SIG-M5 (cell line): ENCODE results near the gene CCNY.

ENCODE experiments used
- DNase-seq: peaks from one replicate; lab custom pipeline; 2025; lab: John Stamatoyannopoulos, UW

The CCNY gene

DNA sequence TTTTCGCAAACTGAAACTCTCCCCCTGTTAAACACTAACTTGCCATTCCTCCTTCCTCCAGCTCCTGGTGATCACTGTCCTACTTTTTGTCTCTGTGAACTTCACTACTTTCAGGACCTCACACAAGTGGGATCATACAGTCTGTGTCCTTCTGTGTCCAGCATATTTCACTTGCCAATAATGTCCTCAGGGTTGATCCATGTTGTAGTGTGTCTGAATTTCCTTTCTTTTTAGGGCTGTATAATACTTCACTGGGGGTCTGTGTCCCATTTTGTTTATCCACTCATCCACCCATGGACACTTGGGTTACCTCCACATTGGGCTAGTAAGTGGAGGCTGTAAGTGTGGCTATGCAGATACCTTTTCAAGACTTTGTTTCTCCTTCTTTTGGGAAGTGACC lies 226.1 kb downstream of the CCNY start:
- no peak for DNase-seq

DNA sequence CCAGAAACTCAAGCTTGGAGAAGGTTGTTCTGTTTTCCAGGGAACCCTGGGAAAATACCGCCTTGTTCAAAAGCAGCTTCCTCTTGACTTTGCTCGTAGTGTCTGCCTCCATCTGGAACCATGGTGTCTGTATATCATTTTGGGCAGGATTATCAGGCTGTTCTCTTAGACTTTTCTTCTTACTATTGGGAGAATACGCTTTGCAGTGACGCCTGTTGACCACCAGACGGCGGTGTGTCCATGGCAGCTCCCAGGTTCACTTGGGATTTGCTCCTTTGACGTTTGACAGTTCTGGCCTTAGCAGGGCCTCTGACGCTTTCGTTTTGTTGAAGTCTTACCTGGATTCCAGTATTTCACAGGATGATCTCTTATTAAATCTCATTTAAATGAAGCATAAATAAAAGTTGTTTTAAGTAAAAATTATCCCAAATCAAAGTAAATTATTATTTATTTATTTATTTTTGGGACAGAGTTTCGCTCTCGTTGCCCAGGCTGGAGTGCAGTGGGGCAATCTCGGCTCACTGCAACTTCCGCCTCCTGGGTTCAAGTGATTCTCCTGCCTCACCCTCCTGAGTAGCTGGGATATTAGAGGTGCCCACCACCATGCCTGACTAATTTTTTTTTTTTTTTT lies 227.1 kb downstream of the CCNY start:
- peak; percentile 7 for DNase-seq

DNA sequence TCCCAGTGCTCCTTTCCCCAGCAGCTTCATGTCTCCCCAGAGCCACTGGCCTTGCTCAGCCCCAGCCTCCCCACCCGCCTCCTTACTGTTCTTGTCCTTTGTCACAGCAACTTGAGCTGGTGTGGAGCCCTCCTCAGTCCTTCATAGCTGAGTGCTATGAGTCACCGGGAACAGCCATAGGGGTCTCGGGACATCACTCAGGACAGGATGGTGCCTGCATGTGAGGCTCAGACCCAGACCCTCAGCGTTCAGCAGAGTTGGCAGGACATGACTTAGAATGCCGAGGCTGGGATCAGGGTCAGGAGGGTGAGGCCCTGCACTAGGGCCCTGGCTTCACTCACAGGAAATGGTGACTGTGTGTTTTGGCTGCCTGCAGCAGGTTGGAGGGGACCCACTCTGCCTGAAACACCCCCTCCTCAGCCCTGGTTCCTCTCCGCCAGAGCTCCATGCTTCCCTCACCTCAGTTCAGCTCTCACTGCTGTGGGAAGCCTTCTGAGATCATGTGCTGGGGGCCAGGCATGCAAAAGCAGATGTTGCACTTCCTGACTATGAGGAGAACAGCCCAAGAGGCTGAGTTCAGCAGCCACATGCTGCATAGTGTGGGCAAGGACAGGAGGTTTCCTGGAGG lies 228.1 kb downstream of the CCNY start:
- no peak for DNase-seq

DNA sequence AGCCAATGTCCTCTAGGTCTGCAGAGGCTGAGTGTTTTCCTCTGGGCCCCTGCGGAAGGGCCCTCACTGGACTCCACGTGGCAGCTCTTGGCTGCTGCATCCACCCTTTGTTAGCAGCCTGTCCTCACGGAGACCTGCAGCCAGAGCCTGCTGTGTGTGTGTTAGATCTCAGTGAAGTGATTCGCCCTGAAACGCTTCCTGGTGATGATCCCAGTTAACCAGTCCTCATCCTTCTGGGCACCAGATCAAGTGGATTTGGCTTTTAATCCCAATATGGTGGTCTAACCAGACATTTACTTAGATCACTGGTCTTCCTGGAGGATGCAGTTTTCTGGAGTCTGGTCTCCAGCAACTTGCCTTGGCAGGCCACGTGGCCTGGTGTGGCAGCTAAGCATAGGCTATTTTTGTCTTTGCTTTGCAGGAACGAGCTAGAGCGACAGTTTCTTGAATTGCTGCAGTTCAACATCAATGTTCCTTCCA lies 229.3 kb downstream of the CCNY start:
- no peak for DNase-seq

DNA sequence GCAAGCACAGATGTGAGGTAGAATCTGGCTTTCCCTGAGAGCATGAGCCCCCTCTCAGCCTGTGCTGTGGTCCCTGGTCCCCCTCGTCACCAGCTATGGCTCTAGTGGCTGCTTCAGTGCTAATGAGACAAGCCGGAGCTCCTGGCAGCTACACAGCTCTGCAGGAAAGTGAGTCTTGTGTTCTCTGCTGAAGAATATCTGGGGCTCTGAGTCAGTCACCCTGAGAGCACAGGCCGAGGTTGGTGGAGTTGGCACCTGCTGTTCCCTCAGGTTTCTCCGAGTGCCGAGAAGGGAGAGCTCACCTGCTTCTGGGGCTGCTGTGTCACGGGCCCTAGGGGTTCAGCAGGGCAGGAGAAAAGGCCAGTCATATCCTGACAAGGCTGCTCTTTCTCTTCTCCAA lies 231.6 kb downstream of the CCNY start:
- DNase-seq: no peak

DNA sequence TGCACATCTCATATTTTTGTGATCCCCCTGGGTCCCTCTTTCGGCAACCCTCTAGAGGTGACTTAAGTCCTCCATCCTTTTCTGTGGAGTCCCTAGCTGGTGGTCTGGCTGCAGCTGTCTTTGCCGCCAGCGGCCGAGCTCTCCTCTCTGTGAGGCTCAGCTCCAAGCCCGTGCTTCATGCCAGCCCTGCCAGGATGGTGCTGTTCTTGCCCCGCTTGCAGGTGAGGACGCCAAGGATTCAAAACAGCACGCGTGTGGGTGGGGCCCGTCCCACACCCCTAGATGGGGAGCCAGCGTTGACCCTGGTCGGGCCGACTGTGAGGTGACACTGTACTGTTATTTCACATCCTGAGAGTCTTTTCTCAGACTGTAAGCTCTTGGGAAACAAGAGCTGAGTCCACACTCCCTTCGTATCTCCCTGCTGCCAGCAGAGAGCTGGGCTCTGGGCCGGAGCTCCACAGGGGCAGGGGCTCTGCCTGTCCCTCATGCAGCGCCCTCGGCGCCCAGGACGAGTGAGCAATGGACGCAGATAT lies 232.2 kb downstream of the CCNY start:
- no peak for DNase-seq

DNA sequence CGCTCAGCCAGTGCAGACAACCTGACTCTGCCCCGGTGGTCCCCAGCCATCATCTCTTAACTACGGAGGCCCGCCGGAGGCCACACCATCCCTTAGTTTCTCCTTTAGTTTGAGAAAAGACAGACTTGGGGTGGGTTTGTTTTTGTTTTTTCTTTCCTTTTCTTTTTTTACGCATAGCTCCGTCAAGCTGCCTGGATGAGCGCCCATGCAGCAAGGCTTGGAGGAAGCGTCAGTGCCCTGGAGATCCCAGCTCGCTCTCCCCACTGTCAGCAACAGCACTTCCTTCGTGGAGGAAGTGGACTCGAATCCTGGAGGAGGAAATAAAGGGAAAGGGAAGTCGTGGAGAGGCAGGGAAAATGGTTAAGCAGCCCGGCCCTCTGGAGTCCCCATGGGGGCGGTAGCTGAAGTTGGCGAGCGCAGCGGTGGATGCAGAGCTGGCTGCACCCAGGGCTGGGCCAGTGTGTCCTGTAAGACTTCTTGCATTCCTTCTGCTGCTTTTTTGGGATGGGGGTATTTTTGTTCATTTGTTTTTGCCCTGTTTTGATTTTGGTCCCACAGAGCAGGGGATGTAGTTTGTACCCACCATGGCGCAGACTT lies 232.9 kb downstream of the CCNY start:
- no peak for DNase-seq

DNA sequence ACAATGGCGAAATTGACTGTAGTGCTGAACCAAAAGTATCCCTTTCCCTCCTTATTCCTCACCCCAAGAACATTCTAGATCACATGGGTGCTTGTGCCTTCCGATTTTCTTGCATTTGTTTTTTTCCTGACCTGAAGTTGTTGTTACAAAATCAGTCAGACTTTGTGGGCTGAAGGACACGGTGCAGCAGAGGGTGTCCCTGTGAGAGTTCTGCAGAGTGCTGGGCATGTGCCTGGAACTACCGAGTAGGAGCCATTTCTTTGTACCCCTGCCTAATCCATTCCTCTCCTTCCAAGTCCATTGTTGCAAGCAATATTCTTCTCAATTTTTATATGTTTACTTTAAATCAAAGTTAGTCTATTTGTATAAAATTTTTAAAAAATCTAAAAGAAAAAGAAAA lies 233.5 kb downstream of the CCNY start:
- DNase-seq: no peak

DNA sequence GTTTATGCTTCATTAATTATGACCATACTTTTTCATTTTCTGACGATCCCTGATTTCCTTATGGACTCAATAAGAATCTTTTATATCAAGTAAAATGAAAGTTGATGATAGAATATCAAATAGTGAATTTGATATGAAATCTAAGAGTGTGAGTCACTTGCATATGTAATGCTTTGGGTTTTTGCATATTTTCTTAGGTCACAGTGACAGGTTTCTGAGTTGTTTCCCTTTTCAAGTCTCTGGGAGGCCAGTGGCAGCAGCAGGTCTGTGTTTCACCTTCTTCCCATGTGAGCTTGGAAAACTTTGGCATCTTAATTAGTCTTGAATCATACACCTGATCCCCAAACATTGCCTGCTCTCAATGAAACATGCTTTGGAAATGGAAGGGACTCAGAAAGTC lies 234.1 kb downstream of the CCNY start:
- DNase-seq: no peak

DNA sequence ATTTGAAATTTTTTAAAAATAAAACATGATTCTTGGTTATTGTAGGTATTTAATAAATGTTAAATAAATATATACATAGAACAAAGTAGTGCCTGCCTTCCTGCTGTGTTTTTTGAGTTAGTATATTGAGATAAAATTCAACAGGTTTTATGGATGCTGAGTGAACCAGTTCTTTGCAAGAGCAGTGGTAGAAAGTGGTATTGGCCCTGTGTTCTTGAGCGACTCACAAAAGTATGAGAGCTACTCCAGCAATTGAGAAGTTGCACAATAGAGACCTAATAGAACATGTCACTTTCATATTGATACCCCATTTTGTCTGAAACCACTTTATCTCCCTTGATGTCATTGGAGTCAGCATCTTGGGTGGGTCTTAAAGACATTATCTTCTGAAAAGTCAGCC lies 236.3 kb downstream of the CCNY start:
- DNase-seq: no peak

DNA sequence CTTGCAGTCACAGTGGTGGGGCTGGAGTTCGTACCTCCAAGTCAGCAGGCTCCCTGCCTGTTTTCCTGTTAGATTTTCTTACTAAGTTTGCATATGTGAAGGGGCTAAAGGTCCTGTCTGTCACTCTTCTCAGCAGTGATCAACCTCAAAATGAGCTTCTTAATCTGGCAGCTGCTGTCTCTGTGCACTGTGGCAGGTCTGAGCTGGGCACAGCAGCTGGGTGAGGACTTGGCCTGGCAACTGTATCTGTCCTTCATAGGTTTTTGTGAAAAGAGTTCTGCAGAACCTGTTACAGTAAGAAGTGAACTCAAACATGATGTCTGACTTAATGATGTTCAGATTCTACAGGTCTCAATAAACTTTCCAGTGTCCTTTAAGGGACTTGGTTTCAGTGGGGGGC lies 237.5 kb downstream of the CCNY start:
- DNase-seq: no peak

DNA sequence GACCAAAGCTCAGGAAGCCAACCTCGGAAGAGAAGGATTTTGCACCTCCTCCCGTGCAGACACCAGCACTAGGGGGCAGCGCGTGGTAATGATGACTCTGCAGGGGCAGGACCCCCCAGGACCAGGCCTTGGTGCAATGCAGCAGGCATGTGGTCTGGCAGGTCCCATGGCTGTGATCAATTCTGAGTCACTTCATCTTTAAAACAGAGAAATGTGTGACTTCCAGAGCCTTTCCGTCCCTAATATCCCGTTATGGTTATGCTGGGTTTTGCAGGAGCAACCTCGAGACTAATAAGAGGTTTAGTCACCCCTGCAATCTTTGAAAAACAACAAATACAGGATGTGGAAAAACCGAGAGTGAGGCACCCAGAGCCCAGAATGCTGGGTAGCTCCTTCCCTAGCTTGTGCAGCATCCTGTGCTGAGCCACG lies 238.6 kb downstream of the CCNY start:
- DNase-seq: no peak

DNA sequence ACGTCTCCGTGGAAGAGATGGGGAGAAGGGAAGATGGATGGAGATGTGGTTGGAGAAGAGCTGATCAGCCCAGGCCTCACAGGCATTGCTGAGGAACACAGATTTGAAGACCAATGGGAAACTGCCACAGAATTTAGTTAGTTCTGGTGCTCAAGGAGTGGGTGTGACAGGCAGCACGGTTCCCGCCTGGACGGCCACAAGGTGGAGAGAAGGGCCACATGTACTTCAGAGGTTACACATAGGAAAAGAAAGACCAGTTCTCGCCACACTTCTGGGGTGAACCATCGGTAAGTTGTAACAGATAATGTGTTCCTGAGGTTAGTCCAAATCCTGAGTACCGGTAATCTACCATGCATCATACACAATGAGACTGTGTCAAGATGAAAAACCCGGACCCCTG lies 239.3 kb downstream of the CCNY start:
- DNase-seq: no peak

DNA sequence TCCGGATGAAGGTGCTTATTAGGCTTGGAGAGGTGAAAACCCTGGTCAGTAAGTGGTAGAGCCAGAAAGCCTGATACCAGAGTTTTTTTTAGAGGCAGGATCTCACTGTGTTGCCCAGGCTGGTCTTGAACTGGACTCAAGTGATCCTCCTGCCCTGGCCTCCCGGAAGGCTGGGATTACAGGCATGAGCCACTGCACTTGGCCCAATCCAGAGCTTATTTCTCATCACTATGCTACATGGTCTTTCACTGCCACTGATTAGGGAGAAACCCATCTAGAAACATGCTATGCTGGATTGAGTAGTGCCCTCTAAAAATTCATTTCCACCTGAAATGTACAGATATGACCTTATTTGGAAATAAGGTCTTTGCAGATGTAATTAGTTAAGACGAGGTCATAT lies 240.4 kb downstream of the CCNY start:
- DNase-seq: no peak

DNA sequence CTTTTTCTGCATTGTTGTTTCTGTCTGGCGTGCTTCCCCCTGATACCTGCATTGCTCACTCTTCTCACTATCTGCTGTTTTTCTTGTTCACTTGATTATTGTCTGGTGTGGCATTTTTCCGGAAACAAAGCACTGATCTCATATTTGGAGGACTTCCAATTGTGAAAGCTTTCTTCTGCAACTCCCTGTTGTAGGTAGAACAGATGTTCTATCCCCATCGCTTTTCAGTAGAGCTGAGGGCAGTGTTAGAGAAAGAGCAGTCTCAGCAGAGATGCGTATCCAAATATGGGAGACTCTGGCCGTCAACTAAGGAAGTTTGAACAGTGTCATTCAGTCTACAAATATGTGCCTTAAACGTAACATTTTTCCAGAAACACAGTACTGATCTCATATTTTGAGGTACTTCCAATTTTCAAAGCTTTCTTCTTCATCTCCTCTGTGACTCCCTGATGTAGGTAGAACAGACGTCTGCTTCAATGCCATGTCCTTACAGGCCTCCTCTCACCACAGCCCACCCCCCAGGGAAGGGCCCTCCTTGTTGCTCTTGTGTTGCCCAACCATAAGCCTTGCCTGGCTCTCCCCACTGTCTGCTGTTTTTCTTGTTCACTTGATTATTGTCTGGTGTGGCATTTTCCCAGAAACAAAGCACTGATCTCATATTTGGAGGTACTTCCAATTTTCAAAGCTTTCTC lies 241.8 kb downstream of the CCNY start:
- no peak for DNase-seq

DNA sequence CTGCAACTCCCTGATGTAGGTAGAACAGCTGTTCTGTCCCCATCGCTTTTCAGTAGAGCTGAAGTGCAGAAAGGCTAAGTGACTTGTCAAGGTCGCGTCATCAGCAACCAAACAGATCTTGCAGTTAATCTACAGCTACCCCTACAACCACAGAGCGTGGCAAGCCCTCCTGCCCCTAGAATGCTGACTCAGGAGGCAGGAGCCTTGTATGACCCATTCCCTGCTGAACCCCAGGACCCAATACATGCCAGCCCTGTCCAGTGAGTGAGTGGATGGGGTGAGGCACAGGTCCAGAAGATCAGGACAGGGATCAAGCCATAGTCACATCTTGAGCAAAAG lies 242.3 kb downstream of the CCNY start:
- DNase-seq: no peak

DNA sequence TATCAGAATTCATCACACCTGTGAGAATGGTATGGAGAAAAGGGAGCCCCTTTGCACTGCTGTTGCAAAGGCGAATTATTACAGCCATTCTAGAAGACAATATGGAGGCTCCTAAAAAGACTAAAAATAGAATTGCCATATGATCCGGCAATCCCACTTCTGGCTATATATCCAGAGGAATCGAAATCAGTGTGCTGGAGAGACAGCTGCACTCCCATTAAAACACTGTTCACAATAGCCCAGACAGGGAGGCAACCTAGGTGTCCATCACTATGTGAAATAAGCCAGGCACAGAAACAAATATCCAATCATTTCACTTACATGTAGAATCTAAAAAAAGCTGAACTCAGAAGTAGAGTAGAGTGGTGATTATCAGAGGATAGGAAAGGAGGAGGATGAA lies 242.8 kb downstream of the CCNY start:
- no peak for DNase-seq

DNA sequence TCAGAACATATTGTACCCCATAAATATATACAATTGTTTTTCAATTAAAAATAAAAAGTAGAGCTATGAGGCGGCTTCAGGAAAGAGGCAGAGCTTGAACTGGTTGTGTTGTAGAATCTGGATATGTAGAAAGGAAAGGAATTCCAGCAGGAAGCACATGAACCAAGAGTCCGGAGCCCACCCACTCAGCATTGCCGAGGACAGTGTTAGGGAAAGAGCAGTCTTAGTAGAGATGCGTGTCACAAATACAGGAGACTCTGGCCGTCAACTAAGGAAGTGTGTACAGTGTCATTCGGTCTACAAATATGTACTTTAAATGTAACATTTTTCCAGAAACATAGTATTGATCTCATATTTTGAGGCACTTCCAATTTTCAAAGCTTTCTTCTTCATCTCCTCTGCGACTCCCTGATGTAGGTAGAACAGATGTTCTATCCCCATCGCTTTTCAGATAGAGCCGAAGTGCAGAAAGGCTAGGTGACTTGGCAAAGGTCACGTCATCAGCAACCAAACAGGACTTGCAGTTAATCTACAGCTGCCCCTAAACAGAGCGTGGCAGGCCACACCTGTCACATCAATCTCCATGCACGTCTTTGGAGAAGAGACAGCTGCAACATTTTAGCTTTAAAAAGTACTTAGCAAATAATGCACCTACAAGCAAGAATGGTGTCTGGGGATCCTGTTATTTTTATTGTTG lies 243.6 kb downstream of the CCNY start:
- no peak for DNase-seq

DNA sequence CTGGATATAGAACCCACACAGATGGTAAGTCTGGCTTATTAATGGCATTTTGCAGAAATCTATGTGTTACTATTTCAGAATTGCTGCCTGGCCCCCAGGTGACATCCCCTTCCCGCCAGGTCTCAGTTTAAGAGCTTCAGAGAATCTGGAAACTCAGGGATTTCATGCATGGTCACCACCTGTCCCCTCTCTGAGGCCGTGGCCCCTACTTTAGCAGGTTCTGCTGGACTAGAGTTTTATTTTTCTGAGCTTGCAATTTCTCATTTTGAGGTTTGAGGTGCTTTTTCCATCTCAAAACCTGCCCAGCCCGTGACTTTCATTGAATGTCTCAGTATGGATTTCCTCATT lies 244.1 kb downstream of the CCNY start:
- DNase-seq: no peak

DNA sequence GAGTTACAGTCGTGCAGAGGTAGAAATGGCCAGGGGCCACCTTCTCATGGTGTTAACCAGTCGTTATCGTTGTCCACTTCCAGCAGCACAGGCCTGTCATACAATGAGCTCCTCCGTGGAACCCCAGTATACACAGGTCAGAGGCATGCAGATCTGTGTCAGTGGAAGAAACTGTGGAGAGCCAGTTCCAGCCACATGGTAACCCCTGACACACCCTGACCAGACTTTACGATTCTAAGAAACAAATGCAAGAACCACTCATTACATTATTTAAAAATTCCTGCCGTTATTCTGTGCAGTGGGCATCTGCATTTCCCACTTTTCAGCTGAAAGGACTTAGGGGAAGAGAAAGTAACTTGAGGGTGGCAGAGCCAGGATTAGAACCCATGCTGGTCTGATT lies 245.3 kb downstream of the CCNY start:
- no peak for DNase-seq

DNA sequence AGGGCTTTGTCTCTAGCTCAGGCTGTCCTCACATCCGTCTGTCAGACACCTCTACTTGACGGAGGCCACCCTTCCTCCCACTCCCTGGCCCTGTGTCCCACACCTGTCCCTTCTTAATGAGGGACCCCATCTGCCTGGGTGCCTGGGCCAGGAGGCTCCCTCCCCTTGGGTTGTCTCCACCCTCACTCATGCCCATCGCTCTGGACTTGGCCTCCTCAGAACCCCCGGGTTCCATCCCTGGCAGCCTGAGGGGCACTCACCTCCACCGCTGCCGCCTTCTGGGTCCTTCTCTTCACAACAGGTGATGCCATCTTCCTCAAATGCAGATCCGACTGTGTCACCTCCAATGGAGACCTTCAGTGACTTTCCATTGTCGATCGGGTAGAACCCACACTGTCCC lies 248.6 kb downstream of the CCNY start:
- no peak for DNase-seq

DNA sequence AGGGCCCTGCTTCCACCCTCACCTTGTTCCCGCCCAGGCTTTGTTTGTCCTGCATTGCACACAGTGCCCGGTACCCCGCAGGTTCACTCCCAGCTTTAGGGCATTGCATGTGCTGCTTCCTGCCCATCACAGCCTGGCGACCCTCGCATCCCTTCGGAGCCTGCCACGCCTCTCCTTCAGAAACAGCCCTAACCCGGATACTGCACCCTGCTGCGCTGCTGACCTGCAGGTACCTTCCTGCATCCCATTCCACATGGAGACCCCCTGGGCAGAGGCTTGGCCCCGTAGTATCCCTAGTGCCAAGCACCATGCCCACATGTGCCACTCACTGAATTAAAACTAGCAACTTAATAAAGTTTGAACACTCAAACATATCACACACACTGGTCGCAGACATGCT lies 249.0 kb downstream of the CCNY start:
- no peak for DNase-seq
